Measurements from ENCODE around the gene B3GLCT.
"Not testable (repeated sequence)": the region's sequence is repeated elsewhere in the genome, so short reads cannot be mapped to it uniquely, and the experiment has no call there.

B3GLCT gene

DNA sequence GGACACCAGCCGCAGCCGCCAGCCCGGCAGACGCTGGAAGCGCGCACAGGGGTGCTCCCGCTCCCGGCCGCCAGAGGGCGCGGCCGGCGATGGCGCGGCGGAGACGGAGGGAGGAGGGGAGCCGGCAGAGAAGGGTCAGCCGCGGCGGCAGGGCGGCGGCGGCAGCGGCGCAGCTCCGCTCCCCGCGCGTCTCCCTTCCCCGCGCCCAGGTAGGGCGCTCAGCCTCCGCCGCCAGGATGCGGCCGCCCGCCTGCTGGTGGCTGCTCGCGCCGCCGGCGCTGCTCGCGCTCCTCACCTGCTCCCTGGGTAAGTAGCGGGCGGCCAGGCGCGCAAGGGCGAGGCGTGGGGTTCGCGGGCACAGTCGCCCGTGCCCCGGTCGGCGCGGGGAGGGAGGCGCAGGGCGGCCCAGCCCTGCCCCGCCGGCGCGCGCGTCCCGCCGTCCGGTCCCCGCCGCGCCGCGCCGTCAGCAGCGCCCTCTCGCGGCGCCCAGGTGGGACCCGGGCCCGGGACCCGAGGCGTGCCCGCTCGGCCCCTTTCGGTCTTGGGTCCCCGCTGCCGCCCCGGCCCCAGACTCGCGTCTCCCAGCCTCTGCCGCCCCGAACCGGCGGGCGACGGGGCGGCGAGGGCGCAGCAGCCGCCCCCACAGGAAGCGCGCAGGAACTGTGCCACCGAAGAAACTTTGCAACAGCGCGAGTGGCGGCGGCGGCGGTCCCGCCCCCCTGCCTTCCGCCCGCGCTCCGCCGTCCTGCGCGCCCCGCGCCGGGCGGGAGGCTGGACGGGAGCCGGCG lies at the start of gene B3GLCT:
TSS of gene B3GLCT (plus strand) at position 127 of the 788 bp plus-strand sequence. CDS start at position 237, 110 bp downstream.
- DNase-seq, result peak; percentile 82

GRCh38 chr13:31150315-31150985 lies 49.3 kb upstream of the B3GLCT start:
- no peak for DNase-seq

DNA sequence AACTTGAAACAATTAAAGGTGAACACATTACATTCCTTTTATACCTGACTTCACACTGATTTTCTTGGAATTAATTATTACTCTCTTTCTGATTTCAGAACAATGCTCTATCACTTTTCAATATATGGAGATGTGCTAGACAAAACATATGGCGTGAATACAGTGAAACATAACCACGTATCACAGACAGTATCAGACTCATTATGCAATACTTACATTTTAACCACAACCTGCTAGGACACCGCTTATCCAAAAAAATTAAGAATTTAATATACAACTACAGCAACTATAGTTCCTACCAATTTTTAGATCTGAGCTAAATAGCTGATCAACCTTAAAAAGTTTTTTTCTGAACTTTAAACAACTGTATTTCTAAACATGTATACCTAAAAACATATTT lies 47.9 kb upstream of the B3GLCT start:
- no peak for DNase-seq

DNA sequence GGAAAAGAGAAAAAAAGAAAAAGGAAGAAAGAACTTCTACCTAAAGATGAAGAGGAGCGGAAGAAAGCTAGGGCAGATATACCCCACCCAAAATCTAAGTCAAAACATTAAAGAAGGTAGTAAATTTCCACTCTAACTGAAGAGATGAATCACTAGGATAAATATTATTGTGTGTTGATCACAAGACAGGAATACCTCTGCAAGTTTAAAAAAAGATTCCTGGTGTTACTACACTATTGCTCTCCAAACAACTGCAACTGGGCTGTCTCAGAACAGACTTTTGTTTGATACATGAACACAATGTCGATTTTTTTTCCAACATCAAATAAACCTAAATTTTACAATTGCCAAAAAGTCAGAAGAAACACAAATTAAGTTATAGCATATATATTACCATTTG lies 44.8 kb upstream of the B3GLCT start:
- DNase-seq, result no peak

- no peak for DNase-seq
Observed at GRCh38 chr13:31159306-31159705, 40.5 kb upstream of the B3GLCT start.

DNA sequence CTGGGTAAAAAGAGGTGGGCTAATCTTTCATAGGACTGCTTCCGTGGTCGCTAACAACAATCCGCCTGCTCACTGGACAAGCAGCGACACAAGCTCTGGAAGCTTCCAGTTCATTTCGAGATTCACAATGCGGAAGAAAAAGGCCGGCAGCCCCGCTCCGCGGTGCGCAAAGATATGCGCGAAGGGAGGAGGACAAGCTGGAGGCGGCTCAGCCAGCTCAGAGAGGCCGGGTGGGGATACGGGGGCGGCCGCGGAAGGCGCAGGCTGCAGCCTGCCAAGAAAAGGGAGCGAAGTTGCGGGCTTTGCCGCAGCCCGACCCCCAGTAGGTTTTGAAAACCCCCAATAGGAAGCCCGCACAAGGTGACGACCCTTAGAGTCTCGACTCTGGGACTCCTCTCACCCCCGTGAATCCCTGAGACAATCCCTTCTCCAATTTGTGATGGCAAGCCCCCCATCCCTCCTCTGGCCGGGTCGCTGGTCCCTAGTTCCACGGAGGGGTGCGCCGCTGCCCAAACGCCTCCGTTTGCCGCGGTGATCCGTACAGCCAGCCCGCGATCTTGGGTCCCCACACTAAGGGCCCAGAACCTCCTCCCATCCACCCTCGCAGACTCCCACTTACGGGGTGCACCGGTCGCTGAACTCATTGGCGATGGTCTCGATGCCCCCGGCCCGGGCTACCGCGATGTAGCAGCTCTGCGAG lies 38.8 kb upstream of the B3GLCT start:
- peak; percentile 60 for DNase-seq

- peak; percentile 96 for DNase-seq
Observed at GRCh38 chr13:31161557-31162150, 38.1 kb upstream of the B3GLCT start, which contains the start of gene HSPH1. TSS of gene HSPH1 (minus strand) at chr13:31161904. CDS start at chr13:31161582, 322 bp downstream.

- peak; percentile 96 for DNase-seq
Observed at GRCh38 chr13:31162151-31163008, 37.4 kb upstream of the B3GLCT start.

- no peak for DNase-seq
Observed at GRCh38 chr13:31166591-31166990, 33.2 kb upstream of the B3GLCT start.

GRCh38 chr13:31167490-31167889 lies 32.3 kb upstream of the B3GLCT start:
- no peak for DNase-seq

- DNase-seq, result no peak
Observed at GRCh38 chr13:31168166-31168565, 31.6 kb upstream of the B3GLCT start.

DNA sequence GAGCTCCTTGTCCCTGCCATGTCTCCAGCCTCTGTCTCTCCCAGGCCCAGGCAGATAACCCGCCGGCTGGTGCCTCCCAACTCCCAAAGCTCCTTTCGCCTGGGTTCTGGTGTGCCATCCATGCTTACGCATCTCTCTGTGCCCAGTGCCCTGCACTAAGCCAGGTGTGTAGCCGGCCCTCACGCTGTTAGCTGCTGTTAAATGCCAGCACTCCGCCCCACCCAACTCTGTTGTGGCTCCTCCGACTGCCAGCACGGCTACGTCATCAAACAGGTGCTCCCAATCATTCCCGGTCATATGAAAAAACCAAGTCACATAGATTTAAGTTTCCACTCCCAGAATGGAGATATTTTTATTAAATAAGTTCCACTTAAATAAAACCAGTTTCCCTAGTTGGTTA lies 31.0 kb upstream of the B3GLCT start:
- peak; percentile 43 for DNase-seq

DNA sequence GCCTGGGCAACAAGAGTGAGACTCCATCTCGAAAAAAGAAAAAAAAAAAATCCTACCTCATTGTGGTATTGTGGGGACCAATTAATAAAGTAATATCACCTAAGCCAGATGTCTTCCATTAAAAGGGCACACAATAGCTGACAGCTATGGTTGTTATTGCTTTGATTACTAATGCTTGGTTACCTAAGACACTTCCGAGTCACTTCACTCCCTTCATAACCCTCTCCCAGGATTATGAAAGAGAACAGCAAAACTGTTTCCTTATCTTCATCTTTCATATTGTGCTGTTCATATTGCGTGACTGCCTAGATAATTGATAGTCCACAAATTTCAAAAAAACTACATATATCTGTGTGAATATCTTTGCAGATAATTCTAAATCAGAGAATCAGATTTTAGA lies 27.8 kb upstream of the B3GLCT start:
- no peak for DNase-seq

DNA sequence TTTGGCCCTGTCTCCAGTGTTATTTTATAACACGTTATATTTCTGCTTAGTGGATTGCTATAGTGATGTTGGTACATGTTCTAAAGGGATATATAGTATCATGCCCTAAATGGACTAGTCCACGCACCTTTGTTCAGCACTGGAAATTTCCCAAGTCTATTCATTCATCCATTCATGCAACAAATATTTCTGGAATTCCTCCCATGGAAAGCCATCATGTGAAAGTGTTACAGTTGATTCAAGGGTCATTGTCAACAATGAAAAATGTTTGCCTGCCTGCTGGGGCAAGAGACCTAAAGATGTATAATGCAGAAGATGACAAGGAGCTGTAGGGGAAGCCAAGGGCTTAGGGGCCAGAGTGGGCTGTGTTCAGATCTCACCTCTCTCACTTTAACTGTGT lies 27.2 kb upstream of the B3GLCT start:
- DNase-seq, result no peak

- no peak for DNase-seq
Observed at GRCh38 chr13:31174018-31174417, 25.8 kb upstream of the B3GLCT start.

- DNase-seq, result no peak
Observed at GRCh38 chr13:31175847-31176532, 23.8 kb upstream of the B3GLCT start.

DNA sequence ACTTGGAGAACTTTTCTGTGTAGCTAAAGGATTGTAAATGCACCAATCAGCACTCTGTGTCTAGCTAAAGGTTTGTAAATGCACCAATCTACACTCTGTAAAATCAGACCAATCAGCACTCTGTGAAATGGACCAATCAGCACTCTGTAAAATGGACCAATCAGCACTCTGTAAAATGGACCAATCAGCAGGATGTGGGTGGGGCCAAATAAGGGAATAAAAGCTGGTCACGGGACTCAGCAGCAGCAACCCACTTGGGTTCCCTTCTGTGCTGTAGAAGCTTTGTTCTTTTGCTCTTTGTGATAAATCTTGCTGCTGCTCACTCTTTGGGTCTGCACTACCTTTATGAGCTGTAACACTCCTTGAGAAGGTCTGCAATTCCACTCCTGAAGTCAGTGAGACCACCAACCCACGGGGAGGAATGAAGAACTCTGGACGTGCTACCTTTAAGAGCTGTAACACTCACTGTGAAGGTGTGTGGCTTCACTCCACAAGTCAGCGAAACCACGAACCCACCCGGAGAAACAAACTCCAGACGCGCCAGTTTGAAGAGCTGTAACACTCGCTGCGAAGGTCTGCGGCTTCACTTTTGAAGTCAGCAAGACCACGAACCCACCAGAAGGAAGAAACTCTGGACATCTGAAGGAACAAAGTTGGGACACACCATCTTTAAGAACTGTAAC lies 21.8 kb upstream of the B3GLCT start:
- not testable (repeated sequence) for DNase-seq

DNA sequence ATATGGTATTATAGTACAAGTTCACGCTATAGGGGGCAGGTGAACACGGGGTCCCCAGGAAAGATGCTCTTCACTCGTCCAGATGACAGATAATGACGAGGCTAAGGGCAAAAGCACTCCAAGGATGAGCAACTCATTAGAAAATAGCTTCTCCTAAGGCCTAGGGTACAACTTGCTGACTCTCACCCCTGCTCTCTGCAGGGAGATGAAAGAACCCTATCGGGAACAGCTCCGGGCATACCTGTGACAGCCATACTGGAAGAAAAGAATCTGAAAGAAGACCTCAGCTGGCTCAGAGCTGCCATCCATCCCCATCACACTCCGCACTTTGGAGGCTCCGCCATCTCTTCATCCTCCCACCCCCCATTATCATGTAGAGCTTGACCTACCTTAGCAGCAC lies 20.5 kb upstream of the B3GLCT start:
- DNase-seq, result no peak

GRCh38 chr13:31179754-31180153 lies 20.0 kb upstream of the B3GLCT start:
- no peak for DNase-seq

DNA sequence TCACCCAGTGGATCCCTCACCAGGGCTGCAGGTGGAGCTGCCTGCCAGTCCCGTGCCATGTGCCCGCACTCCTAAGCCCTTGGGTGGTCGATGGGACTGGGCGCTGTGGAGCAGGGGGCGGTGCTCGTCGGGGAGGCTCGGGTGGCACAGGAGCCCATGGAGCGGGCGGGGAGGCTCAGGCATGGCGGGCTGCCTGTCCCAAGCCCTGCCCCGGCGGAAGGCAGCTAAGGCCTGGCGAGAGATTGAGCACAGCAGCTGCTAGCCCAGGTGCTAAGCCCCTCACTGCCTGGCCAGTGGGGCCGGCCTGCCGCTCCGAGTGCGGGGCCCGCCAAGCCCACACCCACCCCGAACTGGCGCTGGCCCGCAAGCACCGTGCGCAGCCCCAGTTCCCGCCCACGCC lies 16.8 kb upstream of the B3GLCT start:
- no peak for DNase-seq

DNA sequence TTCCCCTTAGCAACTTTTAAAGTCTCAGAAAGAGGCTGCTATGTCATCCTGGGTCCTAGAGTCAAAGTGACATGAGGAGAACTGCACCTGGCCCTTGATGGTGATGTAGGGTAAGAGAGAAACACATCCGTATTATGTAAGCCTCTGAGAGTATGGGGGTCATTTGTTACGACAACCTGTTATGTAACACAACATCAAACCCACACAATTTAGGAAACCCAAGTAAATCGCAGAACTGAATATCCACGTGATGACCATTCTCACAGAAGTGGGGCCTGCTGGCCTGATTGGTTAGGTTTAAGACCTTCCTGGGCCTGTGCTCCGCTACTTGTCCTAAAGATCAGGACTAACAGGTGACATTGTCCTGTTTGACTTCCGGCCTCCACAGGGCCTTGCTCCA lies 15.3 kb upstream of the B3GLCT start:
- no peak for DNase-seq
